Astrocyte (in vitro differentiated cells and primary cell): ENCODE measurements around the gene TNRC18.
"Not testable (repeated sequence)": the region's sequence is repeated elsewhere in the genome, so short reads cannot be mapped to it uniquely, and the experiment has no call there.

ENCODE experiments used
- CTCF ChIP-seq: IDR thresholded peaks from 2 replicates; pipeline ENCODE4 v1.5.1; 2011; ENCODE audit warnings: low read depth, mild to moderate bottlenecking, inconsistent platforms, low read length, moderate library complexity; ENCODE audit not compliant: insufficient read depth
- EZH2 ChIP-seq: IDR thresholded peaks from 2 replicates; pipeline ENCODE4 v1.6.1; 2012; ENCODE audit warnings: mild to moderate bottlenecking, low read length, inconsistent platforms; ENCODE audit not compliant: insufficient read depth

GRCh38 chr7:5267829-5268228 lies 155.8 kb downstream of the TNRC18 start:
- not testable (repeated sequence) for TF ChIP-seq CTCF, EZH2
